ENCODE data around the gene ZNF587. TPM values are rescaled to one million over a fixed set of nuclear protein-coding genes. Genes with fewer than 3 reads are reported as not detected.
"Not testable (repeated sequence)": the region's sequence is repeated elsewhere in the genome, so short reads cannot be mapped to it uniquely, and the experiment has no call there.

The ZNF587 gene
- total RNA-seq, 2 donors from 2014 or later = 46.4 to 70.7 TPM

DNA sequence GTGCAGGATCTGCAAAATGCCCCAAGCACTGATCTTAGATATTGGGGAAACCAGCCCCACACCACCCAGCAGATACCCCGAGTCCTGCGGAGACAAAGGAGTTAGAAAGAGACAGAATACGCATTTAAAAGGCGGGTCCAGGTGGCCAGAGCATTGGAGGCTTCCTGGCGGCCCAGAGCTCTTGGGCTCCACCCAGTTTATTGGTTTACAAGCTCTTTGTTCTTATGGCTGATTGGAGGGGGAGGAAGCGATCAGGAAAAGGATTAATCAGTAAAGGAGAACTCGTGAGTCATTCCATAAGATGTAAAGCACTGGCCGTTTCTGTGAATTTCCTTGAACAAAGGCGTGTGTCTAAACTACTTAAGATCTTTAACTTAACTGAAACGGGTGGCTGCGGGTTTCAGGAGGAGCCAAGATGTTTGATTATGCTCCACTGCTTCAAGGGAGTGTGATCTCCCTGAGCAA is 926 bp downstream of the ZNF587 start:
- intact Hi-C loops (cut with DNase I) = no loop called here
- peak overlapping the region; percentile 72 for H3K27ac ChIP-seq
- DNase-seq = peak; percentile 76

DNA sequence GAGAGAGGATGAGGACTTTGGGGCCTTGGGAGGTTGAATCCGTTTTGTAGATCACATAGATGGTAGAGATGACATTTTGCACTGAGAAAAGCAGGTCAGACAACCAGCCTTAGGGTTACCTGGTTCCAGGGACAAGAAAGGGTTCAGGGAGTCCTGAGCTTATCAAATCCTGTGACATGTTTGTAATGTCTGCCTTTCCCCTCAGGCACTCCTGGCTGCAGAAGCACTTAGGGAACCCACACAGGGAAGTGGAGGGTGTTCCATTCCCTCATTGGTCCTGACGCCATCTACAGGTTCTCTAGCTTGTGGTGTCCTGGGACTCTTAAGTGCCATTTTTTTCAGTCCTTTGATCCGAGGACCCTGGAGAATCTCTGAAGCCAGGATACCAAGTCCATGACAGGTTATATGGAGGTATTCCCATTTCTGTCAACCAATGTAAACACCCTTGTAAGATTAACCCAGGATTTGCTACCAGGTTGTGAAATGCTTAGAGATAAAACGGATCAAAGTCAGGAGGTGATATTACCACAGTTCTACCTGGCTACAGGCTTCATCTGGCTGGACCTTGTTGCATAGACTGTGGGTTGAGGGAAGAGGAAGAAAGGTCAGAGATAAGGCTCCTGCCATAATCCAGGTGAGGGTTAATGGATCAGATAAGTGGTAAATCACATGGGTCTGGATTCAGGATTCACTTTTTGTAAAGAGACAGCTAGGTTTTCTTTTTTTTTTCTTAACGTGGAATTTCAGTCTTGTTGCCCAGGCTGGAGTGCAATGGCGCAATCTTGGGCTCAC is 2.3 kb downstream of the ZNF587 start:
- H3K27me3 ChIP-seq; H3K9me3 ChIP-seq; H3K4me3 ChIP-seq; H3K36me3 ChIP-seq; H3K4me1 ChIP-seq; DNase-seq; H3K9ac ChIP-seq (ENCODE audit: low read depth in 2 of 2, low read length in 2 of 2); intact Hi-C loops (cut with DNase I): not testable (repeated sequence)
- peak overlapping the region; percentile 72 for H3K27ac ChIP-seq

More for the DNA sequence above, 926 bp downstream of the ZNF587 start:
- Histone ChIP-seq H3K27me3 (no peaks in the 10 kb centered on the region), H3K4me3 (peak overlapping the region; percentile 72), H3K9ac (ENCODE audit: low read depth in 2 of 2, low read length in 2 of 2) (peak overlapping the region; percentile 76 to 89), H3K9me3 (no peaks in the 10 kb centered on the region), H3K4me1 (no peaks in the 10 kb centered on the region), H3K36me3 (no peaks in the 10 kb centered on the region)
- TF ChIP-seq, protein P1, sequence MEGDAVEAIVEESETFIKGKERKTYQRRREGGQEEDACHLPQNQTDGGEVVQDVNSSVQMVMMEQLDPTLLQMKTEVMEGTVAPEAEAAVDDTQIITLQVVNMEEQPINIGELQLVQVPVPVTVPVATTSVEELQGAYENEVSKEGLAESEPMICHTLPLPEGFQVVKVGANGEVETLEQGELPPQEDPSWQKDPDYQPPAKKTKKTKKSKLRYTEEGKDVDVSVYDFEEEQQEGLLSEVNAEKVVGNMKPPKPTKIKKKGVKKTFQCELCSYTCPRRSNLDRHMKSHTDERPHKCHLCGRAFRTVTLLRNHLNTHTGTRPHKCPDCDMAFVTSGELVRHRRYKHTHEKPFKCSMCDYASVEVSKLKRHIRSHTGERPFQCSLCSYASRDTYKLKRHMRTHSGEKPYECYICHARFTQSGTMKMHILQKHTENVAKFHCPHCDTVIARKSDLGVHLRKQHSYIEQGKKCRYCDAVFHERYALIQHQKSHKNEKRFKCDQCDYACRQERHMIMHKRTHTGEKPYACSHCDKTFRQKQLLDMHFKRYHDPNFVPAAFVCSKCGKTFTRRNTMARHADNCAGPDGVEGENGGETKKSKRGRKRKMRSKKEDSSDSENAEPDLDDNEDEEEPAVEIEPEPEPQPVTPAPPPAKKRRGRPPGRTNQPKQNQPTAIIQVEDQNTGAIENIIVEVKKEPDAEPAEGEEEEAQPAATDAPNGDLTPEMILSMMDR (IDR thresholded peaks at IDR 0.05) = no peak

DNA sequence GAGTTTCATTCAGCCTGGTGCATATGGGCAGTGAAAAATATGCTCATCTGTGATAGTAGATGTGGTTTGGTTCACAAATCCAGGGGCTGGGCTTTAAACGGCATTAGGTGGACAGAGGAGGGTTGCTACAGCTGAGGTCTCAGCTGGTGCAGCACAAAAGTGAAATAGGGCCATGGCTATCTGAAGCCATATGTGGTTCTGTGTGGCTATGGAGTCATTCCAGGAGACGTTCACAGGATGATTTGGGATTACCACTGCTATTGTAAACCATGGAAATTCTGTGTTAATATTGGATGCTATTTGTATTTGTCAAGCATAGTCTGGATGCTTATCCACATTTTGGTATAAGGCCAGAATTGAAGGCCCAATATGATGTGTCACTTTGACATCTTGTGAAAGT is 4.5 kb downstream of the ZNF587 start:
- H3K27me3 ChIP-seq; H3K4me3 ChIP-seq; H3K36me3 ChIP-seq; H3K4me1 ChIP-seq; H3K9ac ChIP-seq (ENCODE audit: low read depth in 2 of 2, low read length in 2 of 2); H3K27ac ChIP-seq; intact Hi-C loops (cut with DNase I); DNase-seq; H3K9me3 ChIP-seq: not testable (repeated sequence)

GRCh38 chr19:57862351-57862750 is 12.7 kb downstream of the ZNF587 start:
- DNase-seq; H3K4me3 ChIP-seq; H3K9ac ChIP-seq (ENCODE audit: low read depth in 2 of 2, low read length in 2 of 2); H3K27me3 ChIP-seq; H3K27ac ChIP-seq; intact Hi-C loops (cut with DNase I); H3K4me1 ChIP-seq; H3K9me3 ChIP-seq: not testable (repeated sequence)
- H3K36me3 ChIP-seq = peaks cover 42% of the 10 kb centered on the region

DNA sequence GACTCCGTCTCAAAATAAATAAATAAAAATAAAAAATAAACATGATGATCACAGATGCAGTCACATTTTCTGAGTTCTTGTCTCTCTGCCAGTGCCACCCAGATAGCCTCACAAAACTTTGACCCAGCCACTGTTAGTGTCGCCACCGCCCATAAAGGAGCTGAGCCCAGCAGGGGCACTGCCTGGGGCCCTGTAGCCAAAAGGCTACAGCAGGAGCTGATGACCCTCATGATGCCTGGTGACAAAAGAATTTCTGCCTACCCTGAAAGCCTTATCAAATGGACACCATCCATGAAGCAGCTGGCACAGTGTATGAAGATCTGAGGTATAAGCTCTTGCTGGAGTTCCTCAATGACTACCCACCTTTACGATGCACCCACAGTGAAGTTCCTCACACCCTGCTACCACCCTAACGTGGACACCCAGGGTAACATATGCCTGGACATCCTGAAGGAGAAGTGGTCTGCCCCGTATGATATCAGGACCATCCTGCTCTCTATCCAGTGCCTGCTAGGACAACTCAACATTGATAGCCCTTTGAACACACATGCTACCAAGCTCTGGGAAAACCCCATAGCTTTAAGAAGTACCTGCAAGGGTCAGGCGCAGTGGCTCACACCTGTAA is 18.3 kb downstream of the ZNF587 start:
- intact Hi-C loops (cut with DNase I) = no loop called here
- H3K36me3 ChIP-seq = peaks cover 13% of the 10 kb centered on the region
- no peaks in the 10 kb centered on the region for H3K4me1 ChIP-seq
- TF ChIP-seq, protein P1 (IDR thresholded peaks at IDR 0.05) = no peak
- no peak overlapping the region for H3K4me3 ChIP-seq
- H3K9ac ChIP-seq (ENCODE audit: low read depth in 2 of 2, low read length in 2 of 2) = no peak overlapping the region
- no peak for DNase-seq
- peaks cover 17% of the 10 kb centered on the region for H3K9me3 ChIP-seq
- H3K27ac ChIP-seq = no peak overlapping the region
- H3K27me3 ChIP-seq = no peaks in the 10 kb centered on the region

DNA sequence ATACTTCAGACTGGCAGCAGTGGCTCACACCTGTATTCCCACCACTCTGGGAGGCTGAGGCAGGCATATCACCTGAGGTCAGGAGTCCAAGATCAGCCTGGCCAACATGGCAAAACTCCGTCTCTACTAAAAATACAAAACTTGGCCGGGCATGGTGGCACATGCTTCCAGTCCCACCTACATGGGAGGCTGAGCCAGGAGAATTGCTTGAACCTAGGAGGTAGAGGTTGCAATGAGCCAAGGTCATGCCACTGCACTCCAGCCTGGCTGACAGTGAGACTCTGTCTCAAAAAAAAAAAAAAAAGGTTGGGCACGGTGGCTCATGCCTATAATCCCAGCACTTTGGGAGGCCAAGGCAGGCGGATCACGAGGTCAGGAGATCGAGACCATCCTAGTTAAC is 20.0 kb downstream of the ZNF587 start:
- DNase-seq; H3K9ac ChIP-seq (ENCODE audit: low read depth in 2 of 2, low read length in 2 of 2); H3K27ac ChIP-seq; H3K4me1 ChIP-seq; H3K4me3 ChIP-seq; intact Hi-C loops (cut with DNase I); H3K27me3 ChIP-seq: not testable (repeated sequence)
- Histone ChIP-seq H3K9me3 (peaks cover 22% of the 10 kb centered on the region), H3K36me3 (peaks cover 10% of the 10 kb centered on the region)

DNA sequence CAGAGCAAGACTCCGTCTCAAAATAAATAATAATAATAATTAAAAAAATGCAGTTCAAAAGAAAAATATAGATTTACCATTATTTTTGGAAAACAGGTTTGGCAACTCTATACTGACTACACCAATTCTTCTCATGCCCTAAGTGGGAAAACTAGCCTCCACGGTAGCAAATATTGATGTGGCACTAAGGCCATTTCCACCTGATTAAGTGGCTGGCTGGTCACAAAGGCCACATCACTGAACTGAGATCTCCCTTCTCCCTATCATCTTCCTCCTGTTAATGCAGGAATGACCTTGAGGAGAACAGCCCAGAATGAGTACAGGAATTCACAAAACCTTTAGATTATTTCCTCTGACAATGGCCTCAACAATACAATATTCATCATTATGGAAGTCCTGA is 20.6 kb downstream of the ZNF587 start:
- Histone ChIP-seq H3K9me3 (peaks cover 22% of the 10 kb centered on the region), H3K4me3 (no peak overlapping the region), H3K27ac (no peak overlapping the region), H3K4me1 (no peaks in the 10 kb centered on the region), H3K36me3 (peaks cover 10% of the 10 kb centered on the region), H3K27me3 (no peaks in the 10 kb centered on the region), H3K9ac (ENCODE audit: low read depth in 2 of 2, low read length in 2 of 2) (no peak overlapping the region)
- TF ChIP-seq, protein P1 (IDR thresholded peaks at IDR 0.05) = no peak
- DNase-seq = no peak
- intact Hi-C loops (cut with DNase I) = no loop called here
